Thoracic aorta (tissue), 2 donors: ENCODE measurements around the gene HPSE2. TPM values are rescaled to one million over a fixed set of nuclear protein-coding genes. Genes with fewer than 3 reads are reported as not detected.

Experiments
- ATAC-seq: fragments of 150-250 bp; one replicate; pipeline ENCODE4 v1.8.0; 2017; ENCODE audit warnings: low read depth; ENCODE audit not compliant: insufficient number of reproducible peaks, low FRiP score
- DNase-seq: peaks from one replicate; pipeline ENCODE4 v3.0.0-alpha.2; 2020; ENCODE audit warnings: low spot score
- H3K27ac ChIP-seq, 2 donors: fragments of 200-600 bp; sonication (generic); 1 replicate in 1 of 2; 2 replicates in 1 of 2; pipeline ENCODE4 v1.5.1; 2016; ENCODE audit warnings: mild to moderate bottlenecking in 2 of 2, moderate library complexity in 2 of 2
- H3K27me3 ChIP-seq: fragments of 200-600 bp; sonication (generic); replicated peaks from 2 replicates; pipeline ENCODE4 v1.6.0; 2016; ENCODE audit warnings: mild to moderate bottlenecking; ENCODE audit not compliant: insufficient read depth
- H3K36me3 ChIP-seq: fragments of 200-600 bp; sonication (generic); one replicate; pipeline ENCODE4 v1.5.1; 2016
- H3K4me1 ChIP-seq, 2 donors: fragments of 200-600 bp; sonication (generic); 1 replicate in 1 of 2; 2 replicates in 1 of 2; pipeline versions ENCODE4 v1.5.1 to v1.6.0; 2016; ENCODE audit warnings: low read depth in 2 of 2, mild to moderate bottlenecking in 1 of 2; ENCODE audit not compliant: control insufficient read depth in 1 of 2
- H3K4me3 ChIP-seq: fragments of 200-600 bp; sonication (generic); 2 replicates; pipeline ENCODE4 v1.5.1; 2016; ENCODE audit warnings: mild to moderate bottlenecking
- H3K9me3 ChIP-seq: fragments of 200-600 bp; sonication (generic); 2 replicates; pipeline ENCODE4 v1.5.1; 2016
- CTCF ChIP-seq: fragments of 200-600 bp; sonication (generic); IDR thresholded peaks from one replicate; pipeline ENCODE4 v1.5.1; 2019; ENCODE audit warnings: antibody characterized with exemption
- total RNA-seq, 2 donors: library from RNA; depleted of rRNA; stranded (reverse); fragments of >200 nt; gene quantifications; one replicate each; pipeline versions ENCODE4 v1.1.0 to v1.2.3, GENCODE V29; 2016

HPSE2 gene
- total RNA-seq, 2 donors from 2014 or later, result 1.1 to 1.8 TPM

- ATAC-seq (no peak), DNase-seq (no peak)
- H3K4me1 ChIP-seq, result no peaks in the 10 kb centered on the region
- no peaks in the 10 kb centered on the region for H3K27me3 ChIP-seq
- no peak overlapping the region for H3K4me3 ChIP-seq
- no peak overlapping the region for H3K27ac ChIP-seq
- no peaks in the 10 kb centered on the region for H3K9me3 ChIP-seq
- TF ChIP-seq CTCF, result no peak
- no peaks in the 10 kb centered on the region for H3K36me3 ChIP-seq
Observed at GRCh38 chr10:98481404-98481945, 754.2 kb downstream of the HPSE2 start.

DNA sequence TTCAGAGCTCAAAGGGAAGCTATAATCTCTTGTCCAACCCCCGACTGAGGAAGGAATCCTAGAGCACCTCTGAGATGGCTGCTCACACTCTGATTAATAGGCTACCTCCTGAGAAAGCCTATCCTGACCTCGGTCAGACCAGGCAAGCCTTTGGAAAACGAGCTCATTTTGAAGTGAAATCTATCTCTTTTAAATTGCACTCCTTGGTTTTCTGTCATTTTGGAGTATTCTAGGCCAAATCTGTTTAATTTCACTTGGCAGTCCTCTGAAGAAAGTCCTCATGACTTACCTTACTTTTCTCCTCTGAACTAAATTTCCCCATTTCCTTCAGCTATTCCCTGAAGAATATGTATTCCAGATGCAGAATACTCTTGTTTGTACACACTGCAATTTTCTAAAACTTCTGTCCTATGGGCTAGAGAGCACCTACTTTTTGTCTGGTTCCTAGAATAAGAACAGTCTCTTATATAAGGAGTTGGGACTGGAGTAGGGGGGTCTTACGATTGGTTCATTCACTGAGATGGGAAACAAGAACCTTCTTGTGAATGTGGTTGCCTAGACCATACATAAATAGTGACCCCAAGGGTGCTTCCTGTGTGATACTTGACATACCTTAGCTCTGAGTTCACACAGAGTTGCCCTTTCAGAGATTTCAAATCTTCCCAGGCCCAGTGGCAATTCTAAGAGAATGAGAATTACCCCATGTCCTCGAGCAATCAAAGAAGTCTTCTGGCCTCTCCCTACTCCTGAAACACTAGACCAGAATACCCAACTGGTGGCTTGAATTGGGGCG, 757.0 kb downstream of the HPSE2 start:
- H3K36me3 ChIP-seq, result no peaks in the 10 kb centered on the region

DNA sequence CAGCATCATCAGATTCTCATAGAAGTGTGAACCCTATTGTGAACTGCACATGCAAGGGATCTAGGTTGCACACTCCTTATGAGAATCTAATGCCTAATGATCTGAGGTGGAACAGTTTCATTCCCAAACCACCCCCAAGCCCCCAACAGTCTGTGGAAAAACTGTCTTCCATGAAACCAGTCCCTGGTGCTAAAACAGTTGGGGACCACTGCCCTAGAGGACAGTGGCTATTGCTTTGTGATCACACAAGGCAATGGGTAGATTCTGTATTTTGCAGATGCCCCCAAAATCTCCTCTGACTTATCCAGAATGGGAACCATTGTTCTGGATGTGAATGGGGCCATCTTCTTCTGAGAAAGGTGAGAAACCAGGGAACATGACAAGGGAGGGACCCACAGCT, 757.8 kb downstream of the HPSE2 start:
- Histone ChIP-seq H3K9me3 (no peaks in the 10 kb centered on the region), H3K4me3 (no peak overlapping the region), H3K4me1 (no peaks in the 10 kb centered on the region), H3K36me3 (no peaks in the 10 kb centered on the region), H3K27me3 (no peaks in the 10 kb centered on the region), H3K27ac (no peak overlapping the region)
- TF ChIP-seq CTCF, result no peak
- DNase-seq, result no peak
- no peak for ATAC-seq

More for the DNA sequence above, 757.0 kb downstream of the HPSE2 start:
- no peak overlapping the region for H3K4me3 ChIP-seq
- no peak for TF ChIP-seq CTCF
- no peaks in the 10 kb centered on the region for H3K9me3 ChIP-seq
- no peak overlapping the region for H3K27ac ChIP-seq
- no peaks in the 10 kb centered on the region for H3K27me3 ChIP-seq
- no peaks in the 10 kb centered on the region for H3K4me1 ChIP-seq
- DNase-seq (no peak), ATAC-seq (no peak)

DNA sequence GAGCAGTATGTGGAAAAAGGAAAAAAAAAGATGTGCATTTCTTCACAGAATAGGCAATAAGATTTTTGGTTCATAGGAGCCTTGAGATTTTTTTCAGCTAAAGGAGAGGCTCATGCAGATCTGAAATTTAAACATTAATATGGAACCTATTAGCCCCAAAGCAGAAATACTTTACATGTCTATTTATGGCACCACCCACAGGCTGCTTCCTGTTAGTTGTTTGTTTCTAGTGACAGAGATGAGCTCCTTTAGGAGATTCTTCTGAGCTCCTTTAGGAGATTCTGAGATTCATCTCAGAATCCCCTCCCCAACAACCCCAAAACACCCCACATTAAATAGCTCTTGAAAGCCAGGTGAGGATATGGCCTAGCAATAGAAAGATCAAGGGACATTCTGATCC, 761.0 kb downstream of the HPSE2 start:
- DNase-seq, result no peak
- no peaks in the 10 kb centered on the region for H3K27me3 ChIP-seq
- no peak overlapping the region for H3K27ac ChIP-seq
- no peak overlapping the region for H3K4me3 ChIP-seq
- no peak for ATAC-seq
- no peaks in the 10 kb centered on the region for H3K36me3 ChIP-seq
- TF ChIP-seq CTCF, result no peak
- no peaks in the 10 kb centered on the region for H3K9me3 ChIP-seq
- no peaks in the 10 kb centered on the region for H3K4me1 ChIP-seq

- H3K27ac ChIP-seq, result no peak overlapping the region
- H3K4me1 ChIP-seq, result peaks cover 0 to 6% of the 10 kb centered on the region in 2 donors
- no peaks in the 10 kb centered on the region for H3K9me3 ChIP-seq
- H3K4me3 ChIP-seq, result no peak overlapping the region
- DNase-seq, result no peak
- H3K36me3 ChIP-seq, result no peaks in the 10 kb centered on the region
- TF ChIP-seq CTCF, result no peak
- no peak for ATAC-seq
- no peaks in the 10 kb centered on the region for H3K27me3 ChIP-seq
Observed at GRCh38 chr10:98472196-98472595, 763.5 kb downstream of the HPSE2 start.
